ENCODE results near the gene TBXA2R.
A peak's percentile ranks its signal among the peaks of the same experiment; 100 is the strongest.

The TBXA2R gene

DNA sequence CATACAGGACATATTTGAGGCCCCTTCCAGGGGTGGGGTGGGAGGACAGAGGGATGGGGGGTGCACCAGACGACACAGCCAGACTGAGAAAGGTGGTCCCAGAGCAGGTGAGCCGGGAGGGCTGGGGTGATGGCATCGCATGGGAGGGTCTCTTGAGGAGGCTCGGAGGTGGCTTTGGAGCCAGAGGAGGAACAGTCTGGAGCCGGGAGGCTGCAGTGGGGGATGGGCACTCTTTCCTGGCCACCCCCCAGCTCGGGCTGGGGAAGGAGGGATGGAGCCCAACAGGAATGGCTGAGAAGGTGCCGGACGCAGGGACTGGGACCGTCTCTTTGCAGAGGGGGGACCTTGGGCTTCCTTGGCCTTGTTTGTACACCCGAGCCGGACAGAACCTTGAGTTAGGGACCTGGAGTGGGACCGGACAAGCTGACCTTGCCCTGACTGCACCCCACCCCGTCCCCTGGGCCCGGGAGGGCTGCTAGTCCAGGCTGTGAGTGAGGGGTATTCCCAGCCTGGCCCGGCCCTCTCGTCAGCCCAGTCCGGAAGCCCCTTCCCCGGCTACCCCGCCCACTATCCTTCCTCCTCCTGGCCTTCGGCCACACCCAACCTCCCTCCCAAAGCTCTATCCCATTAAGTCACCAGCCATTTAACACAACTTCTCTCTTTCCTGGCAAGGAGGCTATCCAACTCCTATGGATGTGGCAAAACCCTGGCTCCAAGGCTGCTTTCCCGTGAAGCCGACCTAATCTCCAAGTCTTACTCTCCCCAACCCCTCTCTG, 816 bp upstream of the TBXA2R start:
- no peak for DNase-seq (ENCODE audit: low read depth in 1 of 2, low spot score in 1 of 2)

DNA sequence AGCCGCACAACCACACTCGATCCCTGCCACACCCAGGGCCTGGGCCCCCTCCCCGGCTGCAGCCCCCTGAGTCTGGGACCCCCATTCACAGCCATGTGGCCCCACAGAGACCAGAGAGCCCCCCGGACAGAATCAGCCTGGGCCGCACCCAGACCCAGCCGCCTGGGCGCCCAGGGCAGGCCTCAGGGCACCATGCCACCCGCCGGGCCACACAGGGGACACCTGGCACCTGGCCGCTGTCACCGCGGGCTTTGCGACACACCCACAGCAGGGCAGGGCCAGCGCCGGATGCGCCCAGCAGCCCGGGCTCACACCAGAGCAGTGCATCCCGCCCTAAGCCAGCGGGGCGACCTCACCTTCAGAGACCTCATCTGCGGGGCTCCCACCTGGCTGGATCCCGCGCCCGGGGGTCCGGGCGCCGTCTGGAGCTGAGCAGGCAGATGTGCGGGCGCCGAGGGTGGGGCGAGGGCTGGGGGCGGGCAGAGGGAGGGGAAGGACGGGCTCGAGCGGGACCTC, 443 bp downstream of the TBXA2R start:
- DNase-seq (ENCODE audit: low read depth in 1 of 2, low spot score in 1 of 2): no peak

DNA sequence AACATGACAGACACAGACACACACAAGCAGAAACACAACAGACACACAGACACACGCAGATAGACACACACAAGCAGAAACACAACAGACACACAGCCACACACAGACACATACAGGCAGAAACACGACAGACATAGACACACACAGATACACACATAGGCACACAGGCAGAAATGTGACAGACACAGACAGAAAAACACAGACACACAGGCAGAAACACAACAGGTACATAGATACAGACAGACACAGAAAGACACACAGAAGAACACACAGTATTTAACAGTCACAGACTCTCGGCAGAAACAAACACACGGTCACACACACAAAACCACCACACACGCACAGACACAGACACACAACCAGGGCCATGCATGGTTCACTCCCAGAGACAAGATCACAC, 905 bp downstream of the TBXA2R start:
- DNase-seq (ENCODE audit: low read depth in 1 of 2, low spot score in 1 of 2): no peak

DNA sequence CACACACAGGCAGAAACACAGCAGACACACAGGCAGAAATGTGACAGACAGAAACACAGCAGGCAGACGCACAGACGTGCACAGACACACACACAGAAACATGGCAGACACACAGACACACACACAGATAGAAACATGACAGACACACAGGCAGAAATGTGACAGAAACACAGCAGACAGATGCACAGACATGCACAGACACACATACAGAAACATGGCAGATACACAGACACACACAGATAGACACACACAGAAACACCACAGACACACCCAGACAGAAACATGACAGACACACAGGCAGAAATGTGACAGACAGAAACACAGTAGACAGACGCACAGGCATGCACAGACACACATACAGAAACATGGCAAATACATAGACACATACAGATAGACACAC, 1.3 kb downstream of the TBXA2R start:
- no peak for DNase-seq (ENCODE audit: low read depth in 1 of 2, low spot score in 1 of 2)

DNA sequence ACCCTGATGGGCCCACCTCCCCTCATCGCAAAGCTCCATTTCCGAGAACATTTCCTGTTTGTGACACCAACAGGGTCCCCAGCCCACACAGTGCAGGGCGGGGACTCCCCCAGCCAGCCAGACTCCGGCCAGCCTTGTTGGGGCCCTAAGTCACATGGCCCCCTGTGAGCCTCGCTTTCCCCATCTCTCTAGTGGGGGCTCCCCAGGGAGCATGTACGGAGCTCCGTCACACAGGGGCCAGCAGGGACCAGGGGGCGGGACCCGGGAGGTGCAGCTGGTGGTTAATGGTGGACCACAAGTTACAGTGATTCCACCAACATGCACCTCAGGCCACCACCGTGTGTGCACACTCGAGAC, 1.7 kb downstream of the TBXA2R start:
- no peak for DNase-seq (ENCODE audit: low read depth in 1 of 2, low spot score in 1 of 2)

DNA sequence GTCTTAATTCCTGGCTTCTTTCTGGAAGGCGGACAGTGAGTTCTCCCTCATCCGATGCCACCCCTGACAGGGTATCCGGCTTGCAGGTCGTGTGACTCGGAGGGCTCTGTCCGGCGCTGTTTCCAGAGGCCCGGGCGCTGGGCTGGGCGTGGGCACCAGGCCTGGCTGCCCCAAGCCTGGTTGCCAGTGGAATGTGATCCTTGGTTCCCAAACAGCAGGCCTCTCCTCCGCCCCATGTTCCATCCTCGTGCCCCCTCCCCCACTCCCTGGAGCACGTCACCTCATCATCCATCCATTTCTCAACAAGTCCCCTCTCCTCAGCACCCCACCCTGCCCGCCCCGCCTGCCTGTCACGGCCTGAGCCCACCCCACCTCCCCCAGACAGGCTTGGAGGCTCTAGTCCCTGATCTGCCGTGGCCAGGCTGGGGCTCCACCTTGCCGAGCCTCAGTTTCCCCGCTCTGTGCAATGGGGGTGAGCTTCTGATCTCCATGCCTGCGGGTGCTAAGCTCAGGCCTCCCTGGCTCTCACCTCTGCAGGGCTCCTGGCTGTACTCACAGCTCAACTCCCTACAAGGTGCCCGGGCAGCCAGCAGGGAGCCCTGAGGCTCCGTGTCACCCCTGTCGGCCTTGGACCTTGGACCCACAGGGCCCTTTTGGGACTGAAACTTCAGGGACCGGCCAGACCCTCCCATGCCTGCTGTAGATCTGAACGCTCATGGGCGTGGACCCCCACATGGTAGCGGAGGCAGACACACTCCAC, 2.3 kb downstream of the TBXA2R start:
- no peak for DNase-seq (ENCODE audit: low read depth in 1 of 2, low spot score in 1 of 2)

DNA sequence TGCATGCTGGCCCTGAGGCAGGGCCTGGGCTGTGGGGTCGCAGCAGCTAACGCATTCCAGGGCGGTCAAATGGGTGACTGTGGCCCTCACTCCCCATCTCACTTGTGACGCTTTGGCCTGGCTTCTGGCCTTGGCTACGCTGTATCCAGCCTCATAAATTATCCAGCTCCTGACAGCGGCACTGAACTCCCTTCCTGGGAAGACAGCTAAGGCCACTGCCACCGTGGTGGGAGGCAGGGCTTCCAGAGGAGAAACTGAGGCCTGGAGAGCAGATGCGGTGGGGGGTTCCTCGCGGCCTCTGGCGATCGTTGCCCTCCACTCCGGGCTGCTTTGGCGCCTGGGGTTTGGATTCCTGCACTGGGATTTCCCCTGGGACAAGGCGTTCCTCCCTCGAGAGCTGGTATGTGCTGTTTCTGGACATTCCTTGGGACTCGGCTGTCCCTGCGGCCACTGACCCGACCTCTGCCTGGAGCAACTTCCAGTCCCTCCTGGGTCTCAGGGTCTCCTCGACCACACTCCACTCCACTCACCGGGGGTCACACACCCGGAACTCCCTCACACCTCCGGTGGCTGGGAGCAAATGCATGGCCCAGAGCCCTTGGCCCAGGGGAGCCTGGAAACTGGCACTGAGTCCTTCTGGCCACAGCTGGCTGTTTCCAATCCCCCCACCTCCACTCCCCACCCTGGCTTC, 3.4 kb downstream of the TBXA2R start:
- no peak for DNase-seq (ENCODE audit: low read depth in 1 of 2, low spot score in 1 of 2)

DNA sequence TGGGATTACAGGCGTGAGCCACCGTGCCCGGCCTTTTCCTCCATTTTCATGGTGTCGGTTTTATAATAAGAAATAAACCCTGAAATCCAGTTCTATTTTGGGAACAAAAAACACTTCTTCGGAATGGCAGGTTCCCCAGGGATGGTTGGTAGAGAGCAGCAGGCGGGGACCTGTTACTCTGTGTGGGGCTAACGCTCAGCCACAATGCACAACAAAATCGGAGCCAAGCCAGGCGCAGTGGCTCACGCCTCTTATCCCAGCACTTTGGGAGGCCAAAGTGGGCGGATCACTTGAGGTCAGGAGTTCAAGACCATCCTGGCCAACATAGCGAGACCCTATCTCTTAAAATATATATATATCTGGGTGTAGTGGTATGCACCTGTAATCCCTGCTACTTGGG, 5.7 kb downstream of the TBXA2R start:
- DNase-seq (ENCODE audit: low read depth in 1 of 2, low spot score in 1 of 2): no peak

DNA sequence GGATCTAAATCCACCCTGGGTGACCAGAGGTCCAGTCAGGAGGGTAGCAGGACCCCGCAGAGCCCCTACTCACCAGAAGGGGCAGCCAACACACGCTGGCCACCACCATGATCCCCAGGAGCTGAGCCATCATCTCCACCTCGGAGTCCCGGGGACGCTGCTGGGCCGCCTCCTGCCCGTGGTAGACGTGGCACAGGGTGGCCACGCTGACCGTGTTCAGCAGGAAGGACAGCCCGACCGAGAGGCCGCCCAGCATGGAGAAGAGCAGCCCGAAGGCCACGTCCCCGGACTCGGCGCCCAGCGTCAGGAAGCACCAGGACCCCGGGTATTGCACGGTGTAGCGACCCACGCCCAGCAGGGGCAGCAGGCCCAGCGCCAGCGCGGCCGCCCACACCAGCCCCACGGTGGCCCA, 6.9 kb downstream of the TBXA2R start:
- no peak for DNase-seq (ENCODE audit: low read depth in 1 of 2, low spot score in 1 of 2)

DNA sequence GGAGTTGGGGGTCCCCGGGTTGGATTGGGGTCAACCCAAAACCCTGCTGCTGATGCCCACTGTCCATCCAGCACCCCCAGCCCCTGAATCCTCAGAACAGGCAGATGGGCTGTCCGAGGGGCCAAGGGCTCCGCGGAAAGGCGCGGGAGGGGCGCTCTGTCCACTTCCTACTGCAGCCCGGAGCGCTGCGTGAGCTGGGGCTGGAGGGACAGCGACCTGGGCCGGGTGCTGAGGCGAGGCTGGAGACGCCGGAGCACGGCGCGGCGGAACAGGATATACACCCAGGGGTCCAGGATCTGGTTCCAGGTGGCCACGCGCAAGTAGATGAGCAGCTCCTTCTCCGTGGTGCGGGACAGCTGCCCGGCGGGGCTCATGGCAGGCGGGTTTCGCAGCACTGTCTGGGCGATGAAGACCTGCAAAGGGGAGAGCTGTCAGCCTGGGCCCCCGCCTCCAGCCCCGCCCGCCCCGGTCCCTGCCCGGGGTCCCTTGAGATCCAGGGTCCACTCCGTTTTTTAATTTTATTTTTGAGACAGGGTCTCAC, 11.1 kb downstream of the TBXA2R start:
- no peak for DNase-seq (ENCODE audit: low read depth in 1 of 2, low spot score in 1 of 2)

DNA sequence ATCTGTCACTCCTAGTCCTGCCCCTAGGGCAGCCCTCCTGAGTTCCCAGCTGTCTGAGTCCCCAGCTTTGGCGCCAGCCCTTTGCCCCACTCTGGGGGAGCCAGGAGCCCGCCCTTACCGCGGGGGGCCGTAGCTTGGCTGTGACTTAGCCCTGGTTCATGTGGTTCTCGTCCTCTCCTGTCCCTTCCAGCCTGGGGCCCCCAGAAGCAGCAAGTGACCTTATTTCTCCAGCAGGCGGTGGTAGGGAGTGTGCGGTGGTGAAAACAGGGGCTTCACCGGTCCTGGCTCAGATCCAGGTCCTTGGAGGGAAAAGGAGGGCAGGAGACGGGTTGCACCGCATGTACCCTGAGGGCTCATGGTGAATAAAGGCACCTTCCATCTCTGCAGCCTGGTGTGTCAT, 13.5 kb downstream of the TBXA2R start:
- DNase-seq (ENCODE audit: low read depth in 1 of 2, low spot score in 1 of 2): no peak

DNA sequence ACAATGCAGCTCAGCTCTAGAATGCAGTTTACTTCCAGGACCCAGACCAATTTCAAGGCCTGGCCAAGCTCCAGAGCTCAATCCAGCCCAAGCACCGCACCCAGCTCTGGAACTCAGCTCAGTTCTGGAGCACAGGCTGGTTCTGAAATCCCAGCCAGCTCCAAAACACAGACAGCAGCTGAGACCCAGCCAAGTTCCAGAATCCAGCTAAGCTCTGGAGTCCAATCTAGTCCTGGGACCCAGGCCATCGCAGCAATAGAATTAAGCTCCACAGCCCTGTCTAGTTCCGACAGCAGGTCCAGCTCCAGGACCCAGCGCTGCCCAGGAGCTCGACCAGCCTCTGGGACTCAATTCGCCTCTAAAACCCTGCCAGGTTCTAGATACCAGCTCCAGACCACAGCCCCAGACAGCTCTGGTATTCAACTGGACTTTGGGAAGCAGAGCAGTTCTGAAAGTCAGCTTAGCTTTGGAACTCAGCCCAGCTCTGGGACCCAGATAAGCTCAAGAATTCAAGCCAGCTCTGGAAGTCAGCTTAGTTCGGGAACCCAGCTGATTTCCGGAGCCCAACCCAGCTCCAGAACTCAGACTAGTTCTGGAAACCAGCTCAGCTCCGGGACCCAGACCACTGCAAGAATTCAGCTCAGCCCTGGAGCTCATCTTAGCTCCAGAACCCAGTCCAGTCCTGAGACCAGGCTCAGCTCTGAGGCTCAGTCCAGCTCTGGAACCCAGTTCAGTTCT, 14.6 kb downstream of the TBXA2R start:
- DNase-seq (ENCODE audit: low read depth in 1 of 2, low spot score in 1 of 2): no peak

DNA sequence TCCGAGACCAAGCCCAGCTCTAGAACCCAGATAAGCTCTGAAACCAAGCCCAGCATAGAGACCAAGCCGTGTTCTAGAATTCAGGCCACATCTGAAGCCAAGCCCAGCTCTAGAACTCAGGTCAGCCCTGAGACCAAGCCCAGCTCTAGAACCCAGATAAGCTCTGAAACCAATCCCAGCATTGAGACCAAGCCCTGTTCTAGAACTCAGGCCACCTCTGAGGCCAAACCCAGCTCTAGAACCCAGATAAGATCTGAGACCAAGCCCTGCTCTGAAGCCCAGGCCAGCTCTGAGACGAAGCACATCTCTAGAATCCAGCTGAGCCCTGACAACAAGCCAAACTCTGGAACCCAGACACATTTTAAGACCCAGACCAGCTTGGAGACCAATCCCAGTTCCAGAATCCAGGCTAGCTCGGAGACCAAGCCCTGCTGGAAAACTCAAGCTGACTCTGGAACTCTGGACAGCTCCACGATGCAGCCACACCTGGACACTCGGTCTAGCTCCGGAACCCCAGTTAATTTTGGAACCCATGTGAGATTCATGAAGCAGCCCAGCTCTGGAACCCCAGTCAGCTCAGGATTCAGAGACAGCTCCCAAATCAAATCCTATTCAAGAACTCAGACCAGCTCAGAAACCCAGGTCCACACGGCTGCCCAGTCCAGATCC, 15.6 kb downstream of the TBXA2R start:
- no peak for DNase-seq (ENCODE audit: low read depth in 1 of 2, low spot score in 1 of 2)

DNA sequence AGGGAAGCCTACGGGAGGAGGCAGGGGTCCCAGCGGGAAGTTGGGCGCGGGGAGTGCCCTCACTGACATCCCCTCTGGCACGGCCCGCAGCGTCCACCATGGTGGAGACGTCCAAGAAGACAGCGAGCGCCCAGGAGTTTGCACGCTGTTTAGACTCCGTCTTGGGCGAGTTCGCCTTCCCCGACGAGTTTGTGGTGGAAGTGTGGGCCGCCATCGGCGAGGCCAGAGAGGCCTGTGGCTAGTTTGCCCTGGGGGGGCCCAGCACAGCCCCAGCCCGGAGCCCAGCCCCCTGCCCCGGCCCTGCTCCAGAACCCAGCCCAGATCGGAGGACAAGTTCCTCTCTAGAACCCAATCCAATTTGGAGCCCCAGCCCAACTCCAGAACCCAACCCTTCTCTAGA, 16.7 kb downstream of the TBXA2R start:
- no peak for DNase-seq (ENCODE audit: low read depth in 1 of 2, low spot score in 1 of 2)

DNA sequence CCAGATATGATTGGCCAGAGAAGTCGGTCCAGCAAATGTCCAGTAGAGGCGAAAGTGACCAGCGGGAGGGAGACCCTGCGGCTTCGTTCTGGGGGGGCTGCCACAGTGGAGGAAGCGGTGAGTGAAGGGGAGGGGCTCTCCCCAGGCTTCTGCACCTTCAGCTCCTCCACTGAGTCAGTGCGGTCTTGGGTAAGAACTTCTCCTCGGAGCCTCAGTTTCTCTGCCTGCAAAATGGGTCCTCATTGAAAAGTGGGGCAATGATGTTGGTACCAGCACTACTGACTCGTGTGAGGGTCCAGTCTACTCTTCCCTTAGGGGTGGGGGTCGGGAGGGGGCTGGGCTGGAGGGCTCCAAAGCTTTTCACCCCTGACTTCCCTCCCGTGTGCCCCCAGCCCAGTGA, 17.2 kb downstream of the TBXA2R start:
- DNase-seq (ENCODE audit: low read depth in 1 of 2, low spot score in 1 of 2): no peak

DNA sequence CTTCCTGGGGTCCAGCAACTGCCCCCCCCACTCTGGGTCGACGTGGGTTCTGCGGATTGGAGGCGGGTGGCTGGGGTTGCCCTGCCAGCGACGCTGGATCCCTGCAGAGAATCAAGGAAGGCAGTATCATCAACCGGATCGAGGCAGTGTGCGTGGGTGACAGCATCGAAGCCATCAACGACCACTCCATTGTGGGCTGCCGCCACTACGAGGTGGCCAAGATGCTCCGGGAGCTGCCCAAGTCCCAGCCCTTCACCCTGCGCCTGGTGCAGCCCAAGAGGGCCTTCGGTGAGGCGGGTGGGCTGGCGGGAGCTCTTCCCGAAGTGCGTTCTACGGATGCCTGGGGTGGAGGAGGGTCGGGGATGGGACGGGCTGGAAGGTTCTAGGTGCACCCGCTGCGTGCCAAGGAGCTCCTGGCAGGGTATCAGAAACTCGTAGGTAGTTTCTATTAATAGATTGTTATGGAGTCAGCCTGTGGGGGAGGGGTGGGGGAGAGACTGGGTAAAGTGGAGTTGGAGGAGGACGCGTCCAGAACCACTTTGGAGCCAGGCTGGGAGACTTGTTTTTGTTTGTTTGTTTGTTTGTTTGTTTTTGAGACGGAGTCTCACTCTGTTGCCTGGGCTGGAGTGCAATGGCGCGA, 19.8 kb downstream of the TBXA2R start:
- no peak for DNase-seq (ENCODE audit: low read depth in 1 of 2, low spot score in 1 of 2)

DNA sequence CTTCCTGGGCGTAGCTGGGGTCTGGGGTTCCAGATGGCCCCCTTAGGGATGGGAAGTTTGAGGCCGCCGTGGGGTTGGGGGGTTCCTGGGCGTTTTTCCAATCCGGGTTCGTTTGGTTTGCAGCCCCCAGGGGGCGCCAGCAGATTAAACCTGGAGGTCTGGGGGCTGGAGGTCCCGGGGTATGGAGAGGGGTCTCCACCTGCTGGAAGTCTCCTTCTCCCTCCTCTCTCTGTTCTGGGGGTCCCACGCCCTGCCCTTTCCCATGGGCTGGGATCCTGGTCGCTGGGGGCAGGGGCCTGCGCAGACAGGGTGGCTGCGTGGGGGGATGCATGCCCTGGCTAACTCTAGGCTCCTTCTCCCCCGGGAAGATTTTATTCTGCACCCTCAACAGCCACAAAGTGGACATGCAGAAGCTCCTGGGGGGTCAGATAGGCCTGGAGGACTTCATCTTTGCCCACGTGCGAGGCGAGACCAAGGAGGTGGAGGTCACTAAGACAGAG, 20.5 kb downstream of the TBXA2R start:
- DNase-seq (ENCODE audit: low read depth in 1 of 2, low spot score in 1 of 2): peak in 1 of 2 donors; percentile 25

DNA sequence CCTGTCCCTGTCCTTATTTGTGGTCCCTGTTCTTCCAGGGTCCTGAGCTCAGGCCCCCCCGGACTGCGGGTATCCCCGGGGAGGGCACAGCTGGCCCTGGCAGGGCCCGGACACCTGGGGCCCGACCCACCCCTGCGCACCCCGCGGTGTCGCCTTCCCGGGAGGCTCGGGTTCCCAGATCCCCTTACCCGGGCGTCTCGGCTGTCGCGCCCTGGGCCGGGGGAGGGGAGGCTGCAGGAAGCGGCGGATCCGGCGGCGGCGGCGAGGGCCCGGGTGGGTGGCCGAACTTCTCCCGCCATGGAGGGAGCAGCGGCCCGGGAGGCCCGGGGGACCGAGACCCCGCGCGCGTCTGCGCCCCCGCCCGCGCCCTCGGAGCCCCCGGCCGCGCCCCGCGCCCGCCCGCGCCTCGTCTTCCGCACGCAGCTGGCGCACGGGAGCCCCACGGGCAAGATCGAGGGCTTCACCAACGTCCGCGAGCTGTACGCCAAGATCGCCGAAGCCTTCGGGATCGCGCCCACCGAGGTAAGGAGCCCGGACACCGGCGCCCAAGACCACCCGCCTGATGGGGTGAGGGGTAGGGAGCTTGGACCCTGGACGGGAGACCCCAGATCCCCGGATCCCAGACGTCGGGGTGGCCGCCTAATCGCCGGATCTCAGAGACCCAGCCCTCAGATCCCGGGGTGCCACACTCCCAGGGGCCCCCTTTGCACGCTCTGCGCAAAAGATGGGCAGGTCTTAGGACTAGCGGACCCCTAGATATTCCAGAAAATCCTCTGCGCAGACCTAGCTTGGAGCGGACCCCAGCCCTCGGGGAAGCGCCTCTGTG, 21.2 kb downstream of the TBXA2R start, which contains the start of gene GIPC3:
TSS of gene GIPC3 (plus strand) at position 178 of the 826 bp plus-strand sequence. CDS start at position 298, 120 bp downstream.
- no peak for DNase-seq (ENCODE audit: low read depth in 1 of 2, low spot score in 1 of 2)

All from activated T-helper 1 cell treated with anti-CD3 and anti-CD28 coated beads, Interleukin-2, amount 50 U/mL, for 16 hours (primary cell).